HG02943 (cell line): ENCODE results near the gene MBOAT1.
"Not testable (repeated sequence)": the region's sequence is repeated elsewhere in the genome, so short reads cannot be mapped to it uniquely, and the experiment has no call there.

ENCODE experiments used
- ATAC-seq: cut with Tn5 transposase; IDR thresholded peaks from one replicate; pipeline ENCODE4 v1.9.1; 2021; ENCODE audit warnings: mild to moderate bottlenecking, low read depth, moderate library complexity; ENCODE audit not compliant: unreplicated experiment

Gene MBOAT1

GRCh38 chr6:20203561-20204511 lies 8.4 kb downstream of the MBOAT1 start:
- no peak for ATAC-seq

GRCh38 chr6:20202699-20203302 lies 9.5 kb downstream of the MBOAT1 start:
- ATAC-seq: no peak

DNA sequence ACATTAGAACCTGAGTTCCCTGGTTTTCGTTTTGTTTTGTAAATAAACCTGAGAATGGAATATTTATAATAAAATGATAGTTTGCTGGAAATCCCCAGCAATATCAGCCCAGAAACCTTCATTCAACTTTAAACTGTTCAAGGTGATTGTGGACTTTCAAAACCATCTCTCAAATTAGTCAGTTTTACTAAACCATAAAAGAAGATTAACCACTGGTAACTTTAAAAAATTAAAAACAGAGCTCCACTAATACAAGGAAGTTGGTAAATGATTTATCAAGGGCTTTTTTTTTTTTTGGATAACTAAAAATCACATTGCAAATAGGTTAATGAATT lies 10.0 kb downstream of the MBOAT1 start:
- ATAC-seq: no peak

DNA sequence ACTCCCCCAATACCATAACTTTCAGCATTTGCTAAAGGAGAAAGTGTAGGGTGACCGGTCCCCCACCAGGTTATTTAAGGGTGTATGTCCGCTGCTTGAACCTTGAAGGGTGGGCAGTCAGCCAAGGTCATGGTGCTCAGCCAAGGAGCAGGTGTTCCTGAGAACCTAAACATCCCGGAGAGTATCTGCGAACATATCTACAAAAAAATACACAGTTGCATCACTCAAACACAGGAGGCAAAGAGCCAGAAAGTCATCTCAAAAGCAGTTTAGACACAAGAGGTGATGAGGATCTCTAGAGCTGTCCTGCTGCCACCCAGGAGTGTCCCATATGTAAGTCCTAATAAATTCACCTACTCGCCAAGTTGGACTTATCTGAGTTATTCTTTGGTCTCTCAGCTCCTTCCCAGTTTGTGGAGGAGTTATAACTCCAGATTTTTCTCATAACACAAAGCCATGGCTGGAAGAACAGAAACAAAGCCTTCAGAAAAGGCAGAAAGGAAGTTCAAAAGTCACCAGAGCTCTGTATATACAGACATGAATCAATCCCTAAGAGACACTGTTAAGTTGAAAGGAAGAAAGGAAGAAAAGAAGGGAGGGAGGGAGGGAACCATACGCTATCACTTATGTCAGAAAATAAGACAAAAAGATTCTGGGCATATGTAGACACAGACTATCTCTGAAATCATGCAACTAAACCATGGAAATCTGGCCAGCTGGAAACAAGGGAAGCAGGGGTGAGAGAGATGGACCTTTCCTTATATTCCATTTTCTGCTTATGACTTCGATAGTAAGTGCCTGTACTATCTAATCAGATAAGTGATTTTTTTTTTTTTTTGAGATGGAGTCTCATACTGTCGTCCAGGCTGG lies 11.3 kb downstream of the MBOAT1 start:
- no peak for ATAC-seq

- ATAC-seq: no peak
Observed at GRCh38 chr6:20198775-20199174, 13.5 kb downstream of the MBOAT1 start.

DNA sequence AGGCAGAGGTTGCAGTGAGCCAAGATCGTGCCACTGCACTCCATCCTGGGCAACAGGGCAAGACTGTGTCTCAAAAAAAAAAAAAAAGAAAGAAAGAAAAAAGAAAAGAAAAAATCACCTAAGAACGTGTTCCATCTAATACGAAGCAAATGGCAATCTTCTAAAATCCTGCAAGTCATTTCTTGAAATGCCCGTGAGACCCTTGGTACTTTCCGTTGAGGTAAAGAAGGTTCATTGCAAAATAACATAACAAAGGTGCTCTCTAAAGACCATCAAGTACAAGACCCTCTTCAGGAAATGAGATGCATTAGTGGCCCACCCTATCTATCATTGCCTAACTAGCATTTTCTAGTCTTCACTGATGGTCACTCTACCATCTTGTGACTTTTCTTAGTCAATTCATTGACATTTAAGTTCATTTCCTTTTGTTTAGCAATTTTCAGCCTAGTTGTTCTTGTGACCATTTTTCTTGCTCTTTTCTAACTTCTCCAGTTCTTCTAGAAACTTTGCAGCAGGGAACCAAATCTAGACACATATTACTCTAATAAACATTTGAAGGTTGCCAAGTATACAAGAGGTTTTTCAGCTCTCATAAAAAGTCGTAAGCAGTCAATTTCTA lies 14.0 kb downstream of the MBOAT1 start:
- no peak for ATAC-seq

DNA sequence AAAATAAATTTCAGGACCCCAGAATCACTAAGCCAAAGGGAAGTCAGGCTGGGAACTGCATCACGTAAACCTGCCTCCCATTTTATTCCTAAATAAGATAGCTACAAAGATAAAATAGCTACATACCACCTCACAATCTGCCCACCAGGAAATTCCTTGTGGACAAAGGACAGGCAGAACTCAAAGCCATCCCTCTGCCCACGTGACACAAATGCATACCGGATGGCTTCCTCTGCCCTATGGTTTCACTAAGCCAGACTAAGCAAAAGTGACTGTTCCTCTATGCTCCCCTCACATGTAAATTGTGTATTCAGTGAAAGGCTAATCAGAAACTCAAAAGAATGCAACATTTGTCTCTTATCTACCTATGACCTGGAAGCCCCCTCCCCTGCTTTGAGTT lies 15.0 kb downstream of the MBOAT1 start:
- no peak for ATAC-seq

DNA sequence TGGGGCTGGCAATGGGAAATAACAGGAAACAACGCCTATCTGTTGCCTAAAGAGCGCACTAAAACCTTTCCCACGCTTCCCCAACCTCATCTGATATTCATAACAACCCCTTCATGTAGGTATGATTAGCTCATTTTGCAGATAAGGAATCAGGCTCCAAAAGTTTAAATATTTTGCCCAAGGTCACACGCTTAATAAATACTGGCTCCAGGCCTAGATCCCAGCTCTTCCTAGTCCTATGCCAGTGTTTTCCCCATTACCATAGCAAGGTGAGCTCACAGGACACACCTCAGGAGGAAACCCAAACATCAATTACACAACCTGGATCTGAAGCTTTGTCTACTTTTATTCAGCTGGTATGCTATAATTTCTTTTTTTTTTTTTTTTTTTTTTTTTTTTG lies 19.6 kb downstream of the MBOAT1 start:
- ATAC-seq: no peak

DNA sequence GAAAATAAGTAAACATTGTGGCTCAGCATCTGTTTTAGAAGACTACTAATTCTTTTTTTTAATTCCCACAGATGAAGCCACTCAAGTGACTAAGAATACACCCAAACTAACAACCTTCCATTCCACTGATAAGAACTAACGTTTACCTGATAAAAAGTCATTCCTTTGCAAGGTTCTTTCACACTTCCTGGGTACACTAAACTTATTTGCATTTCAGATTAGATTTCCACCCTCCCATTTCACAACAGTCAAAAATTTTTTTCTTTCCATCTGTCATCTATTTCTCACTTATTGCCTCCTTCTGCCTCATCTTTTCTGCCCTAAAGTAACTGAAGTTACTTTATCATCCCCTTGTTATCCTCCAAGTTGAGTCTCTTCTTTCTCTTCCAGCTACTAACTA lies 20.3 kb downstream of the MBOAT1 start:
- no peak for ATAC-seq

- no peak for ATAC-seq
Observed at GRCh38 chr6:20188630-20189075, 23.6 kb downstream of the MBOAT1 start.

- ATAC-seq: no peak
Observed at GRCh38 chr6:20186981-20187380, 25.3 kb downstream of the MBOAT1 start.

GRCh38 chr6:20183706-20184105 lies 28.6 kb downstream of the MBOAT1 start:
- no peak for ATAC-seq

DNA sequence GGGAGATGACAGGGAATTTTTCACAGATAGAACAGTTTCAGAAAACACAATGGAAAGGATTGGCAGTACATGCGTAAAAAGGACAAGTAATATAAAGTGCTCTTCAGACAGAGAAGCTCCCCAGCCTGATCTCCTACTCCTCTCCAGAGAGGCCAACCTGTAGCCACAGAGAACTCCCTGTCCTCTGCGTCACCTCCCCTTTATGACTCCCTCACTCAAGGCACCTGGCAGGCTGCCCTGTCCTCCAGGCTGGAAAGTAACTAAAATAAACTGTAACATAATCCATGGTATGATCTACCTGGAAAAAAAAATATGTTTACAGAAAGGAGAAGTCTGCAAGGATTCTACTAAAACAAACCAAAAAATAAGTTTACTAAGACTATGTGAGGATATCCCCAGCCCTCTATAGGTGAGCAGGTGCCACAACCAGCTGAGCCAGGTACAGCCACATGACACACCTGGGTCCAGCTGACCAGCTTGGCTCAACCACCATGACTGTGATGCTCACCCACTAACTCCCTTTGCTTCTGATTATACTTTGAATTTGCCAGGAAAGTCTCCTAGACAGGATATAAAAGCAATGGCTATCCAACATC lies 29.2 kb downstream of the MBOAT1 start:
- ATAC-seq: no peak

- no peak for ATAC-seq
Observed at GRCh38 chr6:20182069-20182468, 30.2 kb downstream of the MBOAT1 start.

DNA sequence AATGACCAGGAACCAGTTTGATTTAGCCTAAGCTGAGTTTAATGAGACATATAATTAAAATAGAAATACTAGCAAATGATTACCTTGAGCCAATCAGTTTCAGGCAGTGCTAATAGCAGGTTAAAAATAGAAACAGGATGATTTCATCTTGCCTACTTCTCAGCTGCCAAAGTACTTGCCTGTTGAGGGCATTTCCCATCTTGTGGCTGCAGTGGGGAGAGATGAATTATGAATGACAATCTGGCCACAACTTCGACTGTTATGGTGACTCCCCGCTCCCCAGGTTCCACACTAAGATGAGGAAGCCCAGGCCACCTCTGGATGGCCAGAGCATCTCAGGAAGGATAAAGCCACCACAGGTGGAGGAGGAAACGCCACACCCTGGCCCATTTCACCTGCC lies 31.3 kb downstream of the MBOAT1 start:
- ATAC-seq: no peak

- not testable (repeated sequence) for ATAC-seq
Observed at GRCh38 chr6:20179287-20180045, 32.8 kb downstream of the MBOAT1 start.

GRCh38 chr6:20178327-20178726 lies 33.9 kb downstream of the MBOAT1 start:
- ATAC-seq: no peak

- ATAC-seq: no peak
Observed at GRCh38 chr6:20175810-20176410, 36.4 kb downstream of the MBOAT1 start.
